GM12878 (cell line): ENCODE measurements around the gene NRG3. TPM values are rescaled to one million over a fixed set of nuclear protein-coding genes. Genes with fewer than 3 reads are reported as not detected.

ENCODE experiments used
- ATAC-seq: fragments of 200-7000 bp; cut with Tn5 transposase; 3 replicates; pipeline ENCODE4 v1.9.1; 2020; ENCODE audit warnings: mild to moderate bottlenecking, moderate library complexity
- BruUV-seq: library from RNA; stranded (reverse); fragments of 400-500 nt; replicated peaks from 2 replicates; lab custom pipeline; 2021; lab: Mats Ljungman, UMichigan
- CTCF ChIA-PET: fragments of 300-600 bp; sonication (Branson Sonifier 250); formaldehyde crosslinking; extraction: SDS; loops from one replicate; lab custom pipeline; 2021; ENCODE audit warnings: inconsistent platforms; lab: Yijun Ruan, JAX
- POLR2A ChIA-PET: fragments of 350-600 bp; formaldehyde crosslinking; extraction: SDS; loops from one replicate; lab custom pipeline; 2021; ENCODE audit warnings: inconsistent platforms; lab: Charles Lee
- RAD21 ChIA-PET: fragments of 300-600 bp; sonication (Branson Sonifier 250); formaldehyde crosslinking; loops from one replicate; lab custom pipeline; 2023; ENCODE audit warnings: antibody characterized with exemption; ENCODE audit not compliant: unreplicated experiment; lab: Charles Lee
- SMC1A ChIA-PET: fragments of 300-600 bp; sonication (Branson Sonifier 250); formaldehyde crosslinking; loops from one replicate; lab custom pipeline; 2023; ENCODE audit not compliant: unreplicated experiment, uncharacterized antibody; lab: Charles Lee
- DNase-seq: peaks from one replicate; pipeline ENCODE4 v3.0.0-alpha.2; 2011; ENCODE audit warnings: low read depth, low spot score
- FAIRE-seq: peaks from 3 replicates; lab custom pipeline; 2011; peaks lifted over from hg19 to GRCh38; lab: Jason Lieb, UNC
- H2AFZ ChIP-seq: 2 replicates; pipeline ENCODE4 v1.6.0; 2011; ENCODE audit warnings: low read depth, low read length, control low read depth; ENCODE audit not compliant: control insufficient read depth
- H3K27ac ChIP-seq: 2 replicates; pipeline ENCODE4 v1.5.1; 2011; ENCODE audit warnings: control low read depth; ENCODE audit not compliant: control insufficient read depth, insufficient read depth
- H3K27me3 ChIP-seq, 2 experiments: replicated peaks in 1 of 2; 2 replicates each; pipeline versions ENCODE4 v1.6.0 to v1.6.1; 2011; ENCODE audit warnings: low read length in 1 of 2; ENCODE audit not compliant: control insufficient read depth in 2 of 2, insufficient read depth in 2 of 2
- H3K36me3 ChIP-seq, 2 experiments: 2 replicates each; pipeline ENCODE4 v1.5.1; 2011; ENCODE audit warnings: low read length in 1 of 2; ENCODE audit not compliant: control insufficient read depth in 2 of 2, insufficient read depth in 2 of 2
- H3K4me1 ChIP-seq: 2 replicates; pipeline ENCODE4 v1.6.1; 2011; ENCODE audit warnings: mild to moderate bottlenecking, low read length, moderate library complexity, mixed read lengths; ENCODE audit not compliant: control insufficient read depth, insufficient read depth
- H3K4me2 ChIP-seq: 2 replicates; pipeline ENCODE4 v1.6.0; 2011; ENCODE audit warnings: control low read depth; ENCODE audit not compliant: control insufficient read depth, insufficient read depth
- H3K4me3 ChIP-seq: fragments of 200-600 bp; sonication (generic); 2 replicates; pipeline ENCODE4 v1.5.1; 2016
- H3K79me2 ChIP-seq: 2 replicates; pipeline ENCODE4 v1.6.0; 2011; ENCODE audit warnings: low read length; ENCODE audit not compliant: control insufficient read depth, insufficient read depth
- H3K9ac ChIP-seq: 2 replicates; pipeline ENCODE4 v1.8.0; 2011; ENCODE audit warnings: low read length, control low read depth, mixed read lengths; ENCODE audit not compliant: control insufficient read depth, insufficient read depth
- H3K9me3 ChIP-seq: replicated peaks from 3 replicates; pipeline ENCODE4 v1.5.1; 2011; ENCODE audit warnings: mild to moderate bottlenecking, low read length; ENCODE audit not compliant: control insufficient read depth, insufficient read depth
- H4K20me1 ChIP-seq: 2 replicates; pipeline ENCODE4 v1.6.0; 2011; ENCODE audit not compliant: control insufficient read depth, insufficient read depth
- BACH1 ChIP-seq: fragments of 450-650 bp; IDR thresholded peaks from 2 replicates; pipeline ENCODE4 v1.6.1; 2017; ENCODE audit warnings: mild to moderate bottlenecking, borderline replicate concordance
- BRCA1 ChIP-seq: IDR thresholded peaks from 2 replicates; pipeline ENCODE4 v1.6.1; 2011; ENCODE audit warnings: low read depth, low read length, improper control_type of control experiment
- CBX3 ChIP-seq: fragments of 200-600 bp; sonication (generic); IDR thresholded peaks from 2 replicates; pipeline ENCODE4 v1.6.1; 2016; ENCODE audit warnings: low read depth, borderline replicate concordance
- KAT2A ChIP-seq: conservative IDR thresholded peaks from 2 replicates; pipeline ENCODE4 v1.6.1; 2011; ENCODE audit warnings: low read depth, low read length; ENCODE audit not compliant: control insufficient read depth
- NBN ChIP-seq: fragments of 450-650 bp; IDR thresholded peaks from 2 replicates; pipeline ENCODE4 v1.6.1; 2016
- PAX8 ChIP-seq: fragments of 450-650 bp; IDR thresholded peaks from 2 replicates; pipeline ENCODE4 v1.6.1; 2017; ENCODE audit warnings: mild to moderate bottlenecking, moderate library complexity
- RCOR1 ChIP-seq: conservative IDR thresholded peaks from 2 replicates; pipeline ENCODE4 v1.6.1; 2012; ENCODE audit warnings: low read depth, low read length, improper control_type of control experiment
- SUZ12 ChIP-seq: fragments of 200-600 bp; sonication (generic); IDR thresholded peaks from one replicate; pipeline ENCODE4 v1.6.1; 2018; ENCODE audit warnings: antibody characterized with exemption, mild to moderate bottlenecking; ENCODE audit not compliant: unreplicated experiment
- TBL1XR1 ChIP-seq: IDR thresholded peaks from 2 replicates; pipeline ENCODE4 v1.6.1; 2012; ENCODE audit warnings: low read depth, low read length, improper control_type of control experiment
- ZNF207 ChIP-seq: fragments of 450-650 bp; IDR thresholded peaks from 2 replicates; pipeline ENCODE4 v1.6.1; 2014; ENCODE audit warnings: antibody characterized with exemption, mild to moderate bottlenecking, borderline replicate concordance
- ZNF274 ChIP-seq: IDR thresholded peaks from one replicate; pipeline ENCODE4 v1.8.0; 2011; ENCODE audit not compliant: insufficient read length, insufficient read depth
- WGBS: methylation state at CpG from one replicate; pipeline ENCODE4 v1.1.6; 2016; ENCODE audit warnings: low lambda C conversion rate; ENCODE audit not compliant: insufficient replicate concordance, insufficient coverage; ENCODE audit errors: missing lambda C conversion rate; 5-methylcytosine and 5-hydroxymethylcytosine counted together
- in situ Hi-C: fragments of 300-500 bp; cut with MboI; formaldehyde crosslinking; loops from 9 replicates; pipeline ENCODE4 v1.14.3; 2018; ENCODE audit warnings: mixed read lengths
- intact Hi-C: fragments of 100-400 bp; cut with micrococcal nuclease; formaldehyde crosslinking; loops from one replicate; pipeline ENCODE4 v1.14.2; 2022; ENCODE audit not compliant: unreplicated experiment
- polyA plus RNA-seq, 11 experiments: library from polyadenylated mRNA; depleted of rRNA in 4 of 11; unstranded in 6 of 11; stranded (reverse) in 5 of 11; fragments of >200 nt; fragmentation: Nextera tagmentation in 4 of 11; fragmentation: Illumina TruSeq in 1 of 11; extraction: Ambion mirVana in 4 of 11; extraction: Trizol in 1 of 11; gene quantifications; 1 replicate in 1 of 11; 2 replicates in 10 of 11; pipeline versions ENCODE4 v1.2.1 to v1.2.3, GENCODE V29; 2011 to 2016; ENCODE audit warnings: inconsistent platforms in 2 of 11, missing spikeins in 2 of 11, low read depth in 1 of 11
- total RNA-seq, 4 experiments: library from RNA; depleted of rRNA in 3 of 4; stranded (reverse); fragments of >200 nt in 3 of 4; fragmentation: Illumina TruSeq in 1 of 4; extraction: Trizol in 1 of 4; gene quantifications; 2 replicates each; pipeline versions ENCODE4 v1.2.1 to v1.2.3, GENCODE V29; 2013 to 2021
- TF ChIP-seq, protein P1 (sequence below): fragments of 450-650 bp; IDR thresholded peaks from 2 replicates; pipeline ENCODE4 v1.6.1; 2017; ENCODE audit warnings: mild to moderate bottlenecking, moderate library complexity
- TF ChIP-seq, protein P2 (sequence below): IDR thresholded peaks from 2 replicates; pipeline ENCODE4 v1.6.1; 2011; ENCODE audit warnings: borderline replicate concordance, low read depth, mild to moderate bottlenecking, moderate library complexity, low read length; ENCODE audit not compliant: insufficient read depth, poor library complexity, severe bottlenecking
- TF ChIP-seq, protein P3 (sequence below): fragments of 450-650 bp; IDR thresholded peaks from 2 replicates; pipeline ENCODE4 v1.6.1; 2017; ENCODE audit warnings: mild to moderate bottlenecking, moderate library complexity
- TF ChIP-seq, protein P4 (sequence below): IDR thresholded peaks from 2 replicates; pipeline ENCODE4 v1.6.1; 2011; ENCODE audit warnings: borderline replicate concordance, low read depth, mild to moderate bottlenecking, moderate library complexity, mixed read lengths, low read length; ENCODE audit not compliant: insufficient read depth; ENCODE audit errors: extremely low read length

The NRG3 gene
- total and polyA plus RNA-seq, 10 of the 15 experiments (the other 5 are each of a cell fraction or from before 2014, with no cell fraction given): 0.03 to 0.41 (median 0.17) TPM; not detected in 3

DNA sequence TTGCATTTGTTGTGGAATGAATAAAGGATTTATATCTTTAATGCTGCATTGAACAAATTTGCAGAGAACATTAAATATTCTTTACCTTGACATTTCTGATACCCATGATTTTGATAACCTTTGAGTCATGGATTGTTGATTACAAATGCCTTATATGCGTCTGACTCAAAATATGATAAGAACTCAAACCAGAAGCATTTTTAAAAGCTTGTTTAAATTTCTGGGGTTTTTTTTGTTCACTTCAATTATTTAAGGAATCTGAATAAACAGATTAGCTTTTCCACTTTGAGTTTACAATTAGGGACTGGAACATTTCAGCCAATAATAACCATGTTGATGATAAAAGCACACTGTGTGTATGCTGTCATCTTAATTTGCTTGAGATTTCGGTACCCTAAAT, 253.5 kb downstream of the NRG3 start:
- H3K4me3 ChIP-seq: no peak overlapping the region
- BruUV-seq: no TSS peak
- H3K9me3 ChIP-seq: no peaks in the 10 kb centered on the region
- 19% methylated on average over 2 of the region's 2 CpGs for WGBS
- no peaks in the 10 kb centered on the region for H3K79me2 ChIP-seq
- ChIA-PET CTCF (no interaction called here), RAD21 (no interaction called here), POLR2A (no interaction called here), SMC1A (no interaction called here)
- DNase-seq (no peak), FAIRE-seq (no peak), ATAC-seq (no peak)
- no peak overlapping the region for H3K4me2 ChIP-seq
- H4K20me1 ChIP-seq: no peaks in the 10 kb centered on the region
- in situ Hi-C loops: no loop called here
- intact Hi-C loops: no loop called here
- H3K27ac ChIP-seq: no peak overlapping the region
- no peak overlapping the region for H3K9ac ChIP-seq
- no peaks in the 10 kb centered on the region for H3K36me3 ChIP-seq
- no peaks in the 10 kb centered on the region for H3K4me1 ChIP-seq
- no peak overlapping the region for H2AFZ ChIP-seq
- no peaks in the 10 kb centered on the region for H3K27me3 ChIP-seq
- TF ChIP-seq SUZ12: no peak
- no peak for TF ChIP-seq PAX8
- TF ChIP-seq, protein P1, sequence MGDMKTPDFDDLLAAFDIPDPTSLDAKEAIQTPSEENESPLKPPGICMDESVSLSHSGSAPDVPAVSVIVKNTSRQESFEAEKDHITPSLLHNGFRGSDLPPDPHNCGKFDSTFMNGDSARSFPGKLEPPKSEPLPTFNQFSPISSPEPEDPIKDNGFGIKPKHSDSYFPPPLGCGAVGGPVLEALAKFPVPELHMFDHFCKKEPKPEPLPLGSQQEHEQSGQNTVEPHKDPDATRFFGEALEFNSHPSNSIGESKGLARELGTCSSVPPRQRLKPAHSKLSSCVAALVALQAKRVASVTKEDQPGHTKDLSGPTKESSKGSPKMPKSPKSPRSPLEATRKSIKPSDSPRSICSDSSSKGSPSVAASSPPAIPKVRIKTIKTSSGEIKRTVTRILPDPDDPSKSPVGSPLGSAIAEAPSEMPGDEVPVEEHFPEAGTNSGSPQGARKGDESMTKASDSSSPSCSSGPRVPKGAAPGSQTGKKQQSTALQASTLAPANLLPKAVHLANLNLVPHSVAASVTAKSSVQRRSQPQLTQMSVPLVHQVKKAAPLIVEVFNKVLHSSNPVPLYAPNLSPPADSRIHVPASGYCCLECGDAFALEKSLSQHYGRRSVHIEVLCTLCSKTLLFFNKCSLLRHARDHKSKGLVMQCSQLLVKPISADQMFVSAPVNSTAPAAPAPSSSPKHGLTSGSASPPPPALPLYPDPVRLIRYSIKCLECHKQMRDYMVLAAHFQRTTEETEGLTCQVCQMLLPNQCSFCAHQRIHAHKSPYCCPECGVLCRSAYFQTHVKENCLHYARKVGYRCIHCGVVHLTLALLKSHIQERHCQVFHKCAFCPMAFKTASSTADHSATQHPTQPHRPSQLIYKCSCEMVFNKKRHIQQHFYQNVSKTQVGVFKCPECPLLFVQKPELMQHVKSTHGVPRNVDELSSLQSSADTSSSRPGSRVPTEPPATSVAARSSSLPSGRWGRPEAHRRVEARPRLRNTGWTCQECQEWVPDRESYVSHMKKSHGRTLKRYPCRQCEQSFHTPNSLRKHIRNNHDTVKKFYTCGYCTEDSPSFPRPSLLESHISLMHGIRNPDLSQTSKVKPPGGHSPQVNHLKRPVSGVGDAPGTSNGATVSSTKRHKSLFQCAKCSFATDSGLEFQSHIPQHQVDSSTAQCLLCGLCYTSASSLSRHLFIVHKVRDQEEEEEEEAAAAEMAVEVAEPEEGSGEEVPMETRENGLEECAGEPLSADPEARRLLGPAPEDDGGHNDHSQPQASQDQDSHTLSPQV: no peak
- no peak for TF ChIP-seq KAT2A
- TF ChIP-seq TBL1XR1: no peak
- TF ChIP-seq, protein P2, sequence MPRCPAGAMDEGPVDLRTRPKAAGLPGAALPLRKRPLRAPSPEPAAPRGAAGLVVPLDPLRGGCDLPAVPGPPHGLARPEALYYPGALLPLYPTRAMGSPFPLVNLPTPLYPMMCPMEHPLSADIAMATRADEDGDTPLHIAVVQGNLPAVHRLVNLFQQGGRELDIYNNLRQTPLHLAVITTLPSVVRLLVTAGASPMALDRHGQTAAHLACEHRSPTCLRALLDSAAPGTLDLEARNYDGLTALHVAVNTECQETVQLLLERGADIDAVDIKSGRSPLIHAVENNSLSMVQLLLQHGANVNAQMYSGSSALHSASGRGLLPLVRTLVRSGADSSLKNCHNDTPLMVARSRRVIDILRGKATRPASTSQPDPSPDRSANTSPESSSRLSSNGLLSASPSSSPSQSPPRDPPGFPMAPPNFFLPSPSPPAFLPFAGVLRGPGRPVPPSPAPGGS: no peak
- TF ChIP-seq NBN: no peak
- TF ChIP-seq BACH1: no peak
- TF ChIP-seq, protein P3, sequence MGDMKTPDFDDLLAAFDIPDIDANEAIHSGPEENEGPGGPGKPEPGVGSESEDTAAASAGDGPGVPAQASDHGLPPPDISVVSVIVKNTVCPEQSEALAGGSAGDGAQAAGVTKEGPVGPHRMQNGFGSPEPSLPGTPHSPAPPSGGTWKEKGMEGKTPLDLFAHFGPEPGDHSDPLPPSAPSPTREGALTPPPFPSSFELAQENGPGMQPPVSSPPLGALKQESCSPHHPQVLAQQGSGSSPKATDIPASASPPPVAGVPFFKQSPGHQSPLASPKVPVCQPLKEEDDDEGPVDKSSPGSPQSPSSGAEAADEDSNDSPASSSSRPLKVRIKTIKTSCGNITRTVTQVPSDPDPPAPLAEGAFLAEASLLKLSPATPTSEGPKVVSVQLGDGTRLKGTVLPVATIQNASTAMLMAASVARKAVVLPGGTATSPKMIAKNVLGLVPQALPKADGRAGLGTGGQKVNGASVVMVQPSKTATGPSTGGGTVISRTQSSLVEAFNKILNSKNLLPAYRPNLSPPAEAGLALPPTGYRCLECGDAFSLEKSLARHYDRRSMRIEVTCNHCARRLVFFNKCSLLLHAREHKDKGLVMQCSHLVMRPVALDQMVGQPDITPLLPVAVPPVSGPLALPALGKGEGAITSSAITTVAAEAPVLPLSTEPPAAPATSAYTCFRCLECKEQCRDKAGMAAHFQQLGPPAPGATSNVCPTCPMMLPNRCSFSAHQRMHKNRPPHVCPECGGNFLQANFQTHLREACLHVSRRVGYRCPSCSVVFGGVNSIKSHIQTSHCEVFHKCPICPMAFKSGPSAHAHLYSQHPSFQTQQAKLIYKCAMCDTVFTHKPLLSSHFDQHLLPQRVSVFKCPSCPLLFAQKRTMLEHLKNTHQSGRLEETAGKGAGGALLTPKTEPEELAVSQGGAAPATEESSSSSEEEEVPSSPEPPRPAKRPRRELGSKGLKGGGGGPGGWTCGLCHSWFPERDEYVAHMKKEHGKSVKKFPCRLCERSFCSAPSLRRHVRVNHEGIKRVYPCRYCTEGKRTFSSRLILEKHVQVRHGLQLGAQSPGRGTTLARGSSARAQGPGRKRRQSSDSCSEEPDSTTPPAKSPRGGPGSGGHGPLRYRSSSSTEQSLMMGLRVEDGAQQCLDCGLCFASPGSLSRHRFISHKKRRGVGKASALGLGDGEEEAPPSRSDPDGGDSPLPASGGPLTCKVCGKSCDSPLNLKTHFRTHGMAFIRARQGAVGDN: no peak
- TF ChIP-seq ZNF274: no peak
- TF ChIP-seq, protein P4, sequence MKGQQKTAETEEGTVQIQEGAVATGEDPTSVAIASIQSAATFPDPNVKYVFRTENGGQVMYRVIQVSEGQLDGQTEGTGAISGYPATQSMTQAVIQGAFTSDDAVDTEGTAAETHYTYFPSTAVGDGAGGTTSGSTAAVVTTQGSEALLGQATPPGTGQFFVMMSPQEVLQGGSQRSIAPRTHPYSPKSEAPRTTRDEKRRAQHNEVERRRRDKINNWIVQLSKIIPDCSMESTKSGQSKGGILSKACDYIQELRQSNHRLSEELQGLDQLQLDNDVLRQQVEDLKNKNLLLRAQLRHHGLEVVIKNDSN: no peak
- TF ChIP-seq CBX3: no peak
- no peak for TF ChIP-seq ZNF207
- no peak for TF ChIP-seq RCOR1
- TF ChIP-seq BRCA1: no peak
